ENCODE data around the gene ZFR.
A peak's percentile ranks its signal among the peaks of the same experiment; 100 is the strongest.
"Not testable (repeated sequence)": the region's sequence is repeated elsewhere in the genome, so short reads cannot be mapped to it uniquely, and the experiment has no call there.

Gene ZFR

GRCh38 chr5:32353420-32353819 lies 91.1 kb downstream of the ZFR start:
- DNase-seq, result no peak

GRCh38 chr5:32352685-32353084 lies 91.9 kb downstream of the ZFR start:
- DNase-seq, result no peak

DNA sequence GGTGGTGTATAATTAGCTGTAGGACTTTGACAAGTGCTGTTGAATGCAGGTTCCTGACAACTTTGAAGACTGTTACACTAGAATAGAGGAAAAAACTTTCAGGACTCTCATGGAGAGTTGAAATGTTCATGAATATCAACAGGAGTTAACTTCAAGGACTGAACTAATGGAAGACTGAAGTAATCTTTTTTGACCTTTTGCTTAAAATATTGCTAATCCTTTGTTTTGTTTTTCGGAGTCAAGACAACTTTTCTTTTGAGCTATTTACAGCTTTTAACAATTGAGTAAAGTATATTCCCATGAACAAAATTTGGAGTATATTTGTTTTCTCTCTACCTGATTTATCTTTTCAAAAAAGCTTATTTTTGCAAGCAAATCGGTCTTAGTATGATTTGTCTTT lies 97.7 kb downstream of the ZFR start:
- DNase-seq, result no peak

DNA sequence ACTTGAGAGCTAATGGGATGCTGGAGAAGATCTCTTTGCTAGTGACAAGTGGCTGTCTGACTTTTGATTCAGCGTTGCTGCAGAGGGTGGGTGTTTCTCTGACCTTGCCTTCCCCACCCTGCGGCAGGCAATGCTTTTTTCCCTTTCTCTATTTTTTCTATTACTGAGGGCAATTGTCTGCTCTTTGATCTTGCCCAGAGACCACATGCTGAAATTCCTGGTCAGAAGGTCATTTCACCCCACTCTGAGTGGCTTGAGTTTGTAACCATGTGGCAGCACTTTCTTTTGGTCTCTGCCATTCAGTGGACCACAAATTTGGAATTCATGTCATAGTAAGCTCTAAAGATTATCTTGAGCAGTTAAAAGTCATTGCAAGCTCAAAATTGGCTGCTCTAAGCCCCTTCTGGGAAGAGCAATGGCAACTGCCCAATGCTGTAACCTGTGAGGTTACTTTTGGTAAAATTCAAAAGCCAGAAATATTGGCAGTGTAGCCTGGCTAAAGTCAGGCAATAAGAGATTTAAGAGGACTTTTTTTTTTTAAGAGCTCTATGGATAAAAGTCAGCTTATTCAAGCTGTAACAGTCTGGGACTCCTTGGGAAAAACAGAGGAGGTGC lies 101.4 kb downstream of the ZFR start:
- DNase-seq, result no peak

- peak; percentile 98 for DNase-seq
Measured at GRCh38 chr5:32342656-32343055, 101.9 kb downstream of the ZFR start.

DNA sequence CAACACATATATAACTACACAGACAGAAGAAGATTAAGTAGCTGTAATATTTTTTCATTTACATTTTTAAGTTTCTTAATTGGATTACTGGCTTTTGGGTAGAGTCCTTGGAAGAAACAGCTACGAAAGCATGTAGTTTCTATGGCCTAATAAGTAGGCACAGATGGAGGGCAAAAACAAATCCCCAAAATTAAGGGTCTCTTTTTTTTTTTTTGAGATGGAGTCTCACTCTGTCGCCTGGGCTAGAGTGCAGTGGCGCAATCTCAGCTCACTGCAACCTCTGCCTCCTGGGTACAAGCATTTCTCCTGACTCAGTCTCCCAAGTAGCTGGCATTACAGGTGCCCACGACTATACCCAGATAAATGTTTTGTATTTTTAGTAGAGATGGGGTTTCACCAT lies 104.7 kb downstream of the ZFR start:
- no peak for DNase-seq

DNA sequence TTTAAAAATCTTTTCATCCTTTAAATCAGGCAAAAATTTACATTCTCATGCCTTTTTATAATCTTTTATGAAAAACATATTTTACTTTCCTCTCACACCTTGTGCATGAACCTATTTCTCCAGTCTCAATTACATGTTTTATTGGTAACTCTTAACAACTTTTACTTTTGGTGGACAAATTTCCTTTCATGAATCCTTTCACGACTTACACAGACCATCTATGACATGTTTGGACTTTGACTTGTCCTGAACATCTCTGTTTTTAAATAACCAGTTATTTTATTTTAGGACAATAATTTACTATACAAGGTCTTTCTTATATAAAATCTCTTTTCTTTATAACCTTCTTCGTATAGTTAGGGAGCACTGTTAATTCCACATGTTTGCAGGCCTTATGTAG lies 105.3 kb downstream of the ZFR start:
- peak; percentile 61 for DNase-seq

DNA sequence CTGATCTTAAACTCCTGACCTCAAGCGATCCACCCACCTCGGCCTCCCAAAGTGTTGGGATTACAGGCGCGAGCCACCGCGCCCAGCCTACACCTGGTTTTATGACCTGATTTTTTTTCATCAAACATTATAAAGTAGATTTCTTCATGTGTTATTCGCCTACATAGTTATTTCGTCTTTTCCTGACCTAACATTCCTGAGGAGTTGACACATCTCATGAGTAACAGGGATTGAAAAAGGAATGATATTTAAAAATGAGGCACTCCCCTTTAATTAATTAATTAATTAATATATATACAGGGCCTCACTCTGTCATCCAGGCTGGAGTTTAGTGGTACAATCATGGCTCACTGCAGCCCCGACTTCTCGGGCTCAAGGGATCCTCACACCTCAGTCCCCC lies 111.6 kb downstream of the ZFR start:
- DNase-seq, result no peak

DNA sequence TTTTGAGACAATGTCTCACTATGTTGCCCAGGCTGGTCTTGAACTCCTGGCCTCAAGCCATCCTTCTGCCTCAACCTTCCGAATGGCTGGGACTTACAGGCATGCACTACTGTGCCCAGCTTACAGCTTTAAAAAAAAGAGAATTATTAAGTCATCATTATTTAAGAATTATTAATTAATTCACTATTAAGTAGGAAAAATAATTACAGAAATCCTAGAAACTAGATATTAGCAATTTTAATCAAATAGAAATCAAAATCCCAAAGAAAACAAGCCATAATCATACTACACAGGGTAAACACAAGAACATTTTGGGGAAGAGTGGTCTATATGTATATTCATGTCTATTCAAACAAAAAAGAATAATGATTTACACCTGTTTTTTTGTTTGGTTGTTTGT lies 112.2 kb downstream of the ZFR start:
- DNase-seq, result no peak

- no peak for DNase-seq
Measured at GRCh38 chr5:32331935-32332274, 112.6 kb downstream of the ZFR start.

- DNase-seq, result no peak
Measured at GRCh38 chr5:32331217-32331934, 113.2 kb downstream of the ZFR start.

DNA sequence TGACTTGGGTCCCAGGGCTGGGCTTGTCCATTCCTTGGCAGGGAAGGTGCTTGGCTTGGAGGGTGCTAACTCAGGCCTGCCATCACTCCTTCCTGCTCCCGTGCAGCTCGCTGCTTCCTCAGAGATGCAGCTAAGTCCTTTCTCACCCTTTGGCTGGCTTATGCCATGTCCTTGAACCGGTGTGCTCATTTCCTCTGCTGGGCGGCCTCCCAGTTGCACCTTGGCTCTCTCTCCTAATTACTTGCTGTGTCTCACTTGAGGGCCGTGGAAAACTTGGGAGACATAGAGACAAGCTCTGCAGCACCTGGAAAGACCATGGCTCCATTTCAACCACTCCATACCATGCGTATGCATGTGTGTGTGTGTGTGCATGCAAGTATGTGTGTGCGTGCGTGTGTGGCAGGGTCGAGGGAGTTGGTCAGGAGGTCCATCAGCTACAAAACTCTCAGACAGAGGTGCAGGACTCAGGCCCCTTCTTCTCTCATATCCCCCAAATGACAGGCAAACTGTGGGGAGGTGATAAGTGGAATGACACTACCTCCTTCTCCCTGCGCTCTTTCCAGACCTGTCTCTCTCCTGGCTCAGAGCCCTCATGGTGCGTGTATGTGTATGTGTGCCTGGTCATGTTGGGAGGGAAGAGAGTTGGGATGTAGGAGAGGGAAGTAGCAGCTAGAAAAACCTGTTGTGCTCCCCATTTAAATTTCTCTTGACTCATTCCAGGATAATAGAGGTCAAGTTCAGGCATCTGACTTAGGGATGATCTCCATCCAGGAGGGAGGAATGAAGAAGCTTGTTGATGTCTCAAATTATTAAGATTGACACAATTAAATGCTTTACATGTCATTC lies 114.2 kb downstream of the ZFR start:
- DNase-seq, result no peak

- peak; percentile 48 for DNase-seq
Measured at GRCh38 chr5:32329395-32329834, 115.1 kb downstream of the ZFR start.

DNA sequence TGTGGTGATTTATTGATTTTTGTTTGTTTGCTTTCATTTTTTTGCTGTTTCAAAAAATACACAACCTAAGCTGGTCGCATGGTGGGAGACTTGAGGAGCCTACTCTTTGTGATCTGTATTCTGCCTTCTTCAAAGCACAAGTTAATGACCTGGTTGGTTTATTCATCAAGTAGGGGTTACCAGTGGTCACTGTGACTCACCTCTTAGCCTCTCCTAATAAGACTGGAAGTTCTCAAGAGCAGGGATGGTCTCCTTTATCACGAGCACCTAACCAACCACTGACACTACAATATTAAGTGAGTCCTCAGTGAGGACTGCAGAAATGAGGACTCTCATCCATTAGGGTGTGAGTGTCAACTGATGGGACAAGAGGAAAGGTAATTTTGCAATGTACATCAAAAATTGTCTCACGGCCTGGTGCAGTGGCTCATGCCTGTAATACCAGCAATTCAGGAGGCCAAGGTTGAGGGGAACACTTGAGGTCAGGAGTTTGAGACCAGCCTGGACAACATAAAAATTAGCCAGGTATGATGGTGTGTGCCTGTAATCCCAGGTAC lies 118.2 kb downstream of the ZFR start:
- no peak for DNase-seq

- no peak for DNase-seq
Measured at GRCh38 chr5:32325616-32326015, 118.9 kb downstream of the ZFR start.

- peak; percentile 96 for DNase-seq
Measured at GRCh38 chr5:32325062-32325461, 119.5 kb downstream of the ZFR start.

GRCh38 chr5:32323741-32324140 lies 120.8 kb downstream of the ZFR start:
- DNase-seq, result no peak

- DNase-seq, result no peak
Measured at GRCh38 chr5:32322882-32323281, 121.7 kb downstream of the ZFR start.

GRCh38 chr5:32321787-32322186 lies 122.8 kb downstream of the ZFR start:
- not testable (repeated sequence) for DNase-seq

DNA sequence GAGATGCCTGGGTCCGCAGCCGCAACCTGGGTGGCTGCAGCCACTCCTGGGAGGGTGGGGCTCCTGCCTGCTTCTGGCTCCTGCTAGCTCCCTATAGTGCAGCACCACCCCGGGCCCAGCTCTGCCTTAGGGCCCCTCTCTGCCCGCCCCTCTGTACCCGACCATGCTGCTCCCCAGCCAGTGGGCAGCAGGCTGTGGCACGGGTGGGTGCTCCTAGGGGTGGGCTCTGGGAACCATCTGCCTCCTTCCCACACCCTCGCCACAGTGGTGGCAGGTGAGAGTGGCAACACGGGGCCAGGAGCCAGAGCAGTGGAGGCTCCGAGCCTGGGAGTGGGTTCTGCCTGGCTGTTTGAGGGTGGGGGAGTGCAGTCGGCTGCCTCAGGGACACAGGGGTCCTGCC lies 124.0 kb downstream of the ZFR start:
- DNase-seq, result no peak

DNA sequence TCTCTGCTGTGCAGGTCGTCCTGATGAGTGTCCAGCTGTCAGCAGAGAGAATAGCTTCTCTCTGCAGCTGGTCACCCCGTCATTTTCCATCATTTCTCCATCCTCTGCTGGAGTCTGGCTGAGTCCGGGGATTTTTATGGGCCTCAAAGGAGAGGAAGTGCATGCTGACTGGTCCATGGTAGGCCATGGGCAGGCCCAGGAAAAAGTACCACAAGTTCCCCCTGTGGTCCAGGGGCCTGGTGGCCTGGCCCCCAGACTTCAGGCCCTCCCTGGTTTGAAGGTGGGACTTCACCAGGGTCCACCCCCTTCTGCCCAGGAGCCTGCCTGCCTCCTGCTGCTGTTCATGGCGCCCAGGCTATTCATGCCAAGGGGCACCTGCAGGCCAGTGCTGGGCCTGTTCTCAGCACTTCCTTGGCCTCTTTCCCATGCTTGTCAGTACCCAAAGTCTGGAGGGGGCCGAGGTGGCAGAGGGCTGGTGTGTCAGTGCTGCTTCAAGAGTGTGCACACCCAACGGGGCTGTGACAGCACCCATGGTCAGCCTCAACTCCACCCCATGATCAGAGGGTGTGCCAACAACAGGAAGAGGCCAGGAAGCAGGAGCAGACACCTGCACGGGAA lies 124.5 kb downstream of the ZFR start:
- DNase-seq, result no peak

DNA sequence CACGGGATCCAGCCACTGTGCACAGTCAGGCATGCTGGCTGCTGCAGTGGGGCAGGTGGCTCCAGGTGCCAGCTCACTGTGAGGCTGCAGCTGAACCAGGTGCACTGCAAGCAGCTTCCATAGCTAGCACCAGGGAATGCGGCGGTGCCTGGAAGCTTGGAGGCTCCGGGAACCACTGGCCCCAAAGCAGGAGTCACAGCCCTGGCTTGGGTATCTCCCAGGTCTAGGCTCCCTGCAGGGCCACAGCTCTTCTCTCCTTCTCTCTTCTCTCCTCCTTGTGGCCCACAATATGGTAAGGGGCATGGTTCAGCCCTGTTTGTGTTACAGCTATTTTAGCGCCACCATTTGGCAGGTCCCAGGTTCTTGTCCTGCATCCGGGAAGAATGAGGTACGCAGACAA lies 125.1 kb downstream of the ZFR start:
- no peak for DNase-seq

GRCh38 chr5:32317041-32317440 lies 127.5 kb downstream of the ZFR start:
- DNase-seq, result no peak
